ENCODE data around the gene BCL2L11. TPM values are rescaled to one million over a fixed set of nuclear protein-coding genes. Genes with fewer than 3 reads are reported as not detected.

The BCL2L11 gene
- polyA plus RNA-seq, 1 experiment, result 4.2 TPM

- Histone ChIP-seq H3K27ac (ENCODE audit: low read depth, low read length) (no peak overlapping the region), H3K4me3 (ENCODE audit: low read depth, low read length) (no peak overlapping the region), H3K27me3 (ENCODE audit: control insufficient read depth, insufficient read depth, low read length) (peaks cover 8% of the 10 kb centered on the region), H3K9me3 (ENCODE audit: control insufficient read depth, insufficient read depth, low read length) (no peaks in the 10 kb centered on the region)
- TF ChIP-seq, protein P1, sequence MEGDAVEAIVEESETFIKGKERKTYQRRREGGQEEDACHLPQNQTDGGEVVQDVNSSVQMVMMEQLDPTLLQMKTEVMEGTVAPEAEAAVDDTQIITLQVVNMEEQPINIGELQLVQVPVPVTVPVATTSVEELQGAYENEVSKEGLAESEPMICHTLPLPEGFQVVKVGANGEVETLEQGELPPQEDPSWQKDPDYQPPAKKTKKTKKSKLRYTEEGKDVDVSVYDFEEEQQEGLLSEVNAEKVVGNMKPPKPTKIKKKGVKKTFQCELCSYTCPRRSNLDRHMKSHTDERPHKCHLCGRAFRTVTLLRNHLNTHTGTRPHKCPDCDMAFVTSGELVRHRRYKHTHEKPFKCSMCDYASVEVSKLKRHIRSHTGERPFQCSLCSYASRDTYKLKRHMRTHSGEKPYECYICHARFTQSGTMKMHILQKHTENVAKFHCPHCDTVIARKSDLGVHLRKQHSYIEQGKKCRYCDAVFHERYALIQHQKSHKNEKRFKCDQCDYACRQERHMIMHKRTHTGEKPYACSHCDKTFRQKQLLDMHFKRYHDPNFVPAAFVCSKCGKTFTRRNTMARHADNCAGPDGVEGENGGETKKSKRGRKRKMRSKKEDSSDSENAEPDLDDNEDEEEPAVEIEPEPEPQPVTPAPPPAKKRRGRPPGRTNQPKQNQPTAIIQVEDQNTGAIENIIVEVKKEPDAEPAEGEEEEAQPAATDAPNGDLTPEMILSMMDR (IDR thresholded peaks at IDR 0.05; ENCODE audit: low read depth, low read length), result no peak
- DNase-seq (ENCODE audit: low read depth, low spot score), result no peak
- CTCF ChIA-PET, result interaction anchor here (1.2 kb wide), 1 partner anchor 15 kb away, joined by 3 read pairs; no protein-coding TSS in a partner anchor
- POLR2A ChIA-PET, result no interaction called here
Measured at GRCh38 chr2:111186933-111187332, 66.2 kb downstream of the BCL2L11 start.

DNA sequence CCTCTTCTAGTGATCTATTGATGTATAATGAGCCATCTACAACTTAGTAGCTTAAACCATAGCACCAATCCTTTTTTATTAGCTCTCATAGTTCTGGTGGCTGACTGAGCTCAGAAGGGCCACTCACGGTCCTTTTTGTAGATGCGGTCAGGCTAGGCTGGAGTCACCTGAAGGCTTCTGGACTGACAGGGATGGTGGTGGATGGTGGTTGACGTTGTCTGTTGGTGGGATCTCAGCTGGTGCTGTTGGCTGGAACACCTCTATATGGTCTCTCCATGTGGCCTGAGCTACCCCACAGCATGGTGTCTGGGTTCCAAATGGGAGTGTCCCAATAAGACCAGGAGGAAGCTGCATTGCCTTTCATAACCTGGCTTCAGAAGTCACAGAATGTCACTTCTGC lies 68.0 kb downstream of the BCL2L11 start:
- TF ChIP-seq, protein P1 (IDR thresholded peaks at IDR 0.05; ENCODE audit: low read depth, low read length), result no peak
- CTCF ChIA-PET, result no interaction called here
- no peak for DNase-seq (ENCODE audit: low read depth, low spot score)
- H3K27ac ChIP-seq (ENCODE audit: low read depth, low read length), result no peak overlapping the region
- no peak overlapping the region for H3K4me3 ChIP-seq (ENCODE audit: low read depth, low read length)
- H3K9me3 ChIP-seq (ENCODE audit: control insufficient read depth, insufficient read depth, low read length), result no peaks in the 10 kb centered on the region
- POLR2A ChIA-PET, result interaction anchor here (0.7 kb wide), 1 partner anchor 20 kb away, joined by 4 read pairs; no protein-coding TSS in a partner anchor
- H3K27me3 ChIP-seq (ENCODE audit: control insufficient read depth, insufficient read depth, low read length), result peaks cover 3% of the 10 kb centered on the region

- POLR2A ChIA-PET, result no interaction called here
- Histone ChIP-seq H3K4me3 (ENCODE audit: low read depth, low read length) (no peak overlapping the region), H3K27me3 (ENCODE audit: control insufficient read depth, insufficient read depth, low read length) (no peaks in the 10 kb centered on the region), H3K27ac (ENCODE audit: low read depth, low read length) (no peak overlapping the region), H3K9me3 (ENCODE audit: control insufficient read depth, insufficient read depth, low read length) (no peaks in the 10 kb centered on the region)
- DNase-seq (ENCODE audit: low read depth, low spot score), result no peak
- TF ChIP-seq, protein P1 (IDR thresholded peaks at IDR 0.05; ENCODE audit: low read depth, low read length), result no peak
- CTCF ChIA-PET, result no interaction called here
Measured at GRCh38 chr2:111189106-111189505, 68.4 kb downstream of the BCL2L11 start.

DNA sequence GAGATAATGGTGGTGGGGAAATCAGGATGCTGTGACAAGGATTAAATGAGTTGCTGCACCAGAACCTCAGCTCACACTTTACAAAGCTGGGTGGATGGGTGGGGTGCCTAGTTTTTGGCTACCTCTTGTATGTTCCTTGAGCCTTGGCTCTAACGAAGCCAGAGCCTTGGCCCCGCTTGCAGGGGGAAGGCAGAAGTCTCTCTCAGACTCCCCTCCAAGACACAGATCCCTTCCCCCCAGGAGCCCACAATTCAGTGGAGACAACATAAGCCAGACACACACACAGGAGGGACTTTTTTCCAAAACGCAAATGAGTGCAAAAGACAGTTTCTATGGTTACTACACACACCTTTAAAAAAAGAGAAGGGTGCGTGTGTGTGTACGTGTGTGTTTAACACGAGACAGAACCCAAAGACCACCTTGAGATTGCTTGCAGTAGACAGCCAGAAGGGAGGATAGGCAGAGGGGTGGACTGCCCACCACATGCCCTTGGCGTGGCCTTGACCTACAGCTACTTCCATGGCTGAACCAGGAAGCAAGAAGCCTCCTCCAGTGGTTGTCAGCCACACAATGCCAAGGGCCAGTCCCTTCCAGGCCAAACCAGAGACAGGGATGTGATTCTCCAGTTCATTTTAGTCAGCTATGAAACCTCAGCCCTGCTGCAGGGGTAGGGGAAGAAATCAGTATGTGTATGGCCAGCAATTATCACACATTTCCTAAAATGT lies 70.3 kb downstream of the BCL2L11 start:
- POLR2A ChIA-PET, result no interaction called here
- TF ChIP-seq, protein P1 (IDR thresholded peaks at IDR 0.05; ENCODE audit: low read depth, low read length), result no peak

DNA sequence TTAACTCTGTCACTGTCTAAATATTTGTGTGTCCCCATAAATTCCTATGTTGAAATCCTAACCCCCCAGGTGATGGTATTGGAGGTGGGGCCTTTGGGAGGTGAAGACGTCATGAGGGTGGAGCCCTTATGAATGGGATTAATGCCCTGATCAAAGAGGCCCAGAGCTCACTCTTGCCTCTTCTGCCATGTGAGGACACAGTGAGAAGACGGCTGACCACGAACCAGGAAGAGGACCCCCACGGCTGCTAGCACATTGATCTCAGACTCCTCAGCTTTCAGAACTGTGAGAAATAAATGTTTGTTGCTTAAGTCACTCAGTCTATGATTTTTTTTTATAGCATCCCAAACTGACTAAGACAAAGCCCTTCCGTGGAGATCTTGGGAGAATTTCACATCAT lies 71.2 kb downstream of the BCL2L11 start:
- no peaks in the 10 kb centered on the region for H3K27me3 ChIP-seq (ENCODE audit: control insufficient read depth, insufficient read depth, low read length)
- no peak for DNase-seq (ENCODE audit: low read depth, low spot score)
- POLR2A ChIA-PET, result no interaction called here
- H3K27ac ChIP-seq (ENCODE audit: low read depth, low read length), result no peak overlapping the region
- H3K4me3 ChIP-seq (ENCODE audit: low read depth, low read length), result no peak overlapping the region
- TF ChIP-seq, protein P1 (IDR thresholded peaks at IDR 0.05; ENCODE audit: low read depth, low read length), result no peak
- CTCF ChIA-PET, result no interaction called here
- H3K9me3 ChIP-seq (ENCODE audit: control insufficient read depth, insufficient read depth, low read length), result no peaks in the 10 kb centered on the region

More for the DNA sequence above, 70.3 kb downstream of the BCL2L11 start:
- no peak overlapping the region for H3K4me3 ChIP-seq (ENCODE audit: low read depth, low read length)
- H3K27ac ChIP-seq (ENCODE audit: low read depth, low read length), result no peak overlapping the region
- no peak for DNase-seq (ENCODE audit: low read depth, low spot score)
- CTCF ChIA-PET, result interaction anchor here (0.9 kb wide), 1 partner anchor 28 kb away, joined by 3 read pairs; no protein-coding TSS in a partner anchor
- no peaks in the 10 kb centered on the region for H3K27me3 ChIP-seq (ENCODE audit: control insufficient read depth, insufficient read depth, low read length)
- no peaks in the 10 kb centered on the region for H3K9me3 ChIP-seq (ENCODE audit: control insufficient read depth, insufficient read depth, low read length)
